A204.1 (cell line): ENCODE results near the gene BRCA2.
A peak's percentile ranks its signal among the peaks of the same experiment; 100 is the strongest.
"Not testable (repeated sequence)": the region's sequence is repeated elsewhere in the genome, so short reads cannot be mapped to it uniquely, and the experiment has no call there.

Experiments
- FAIRE-seq: peaks from 2 replicates; lab custom pipeline; 2012; peaks lifted over from hg19 to GRCh38; lab: Jason Lieb, UNC

The BRCA2 gene

DNA sequence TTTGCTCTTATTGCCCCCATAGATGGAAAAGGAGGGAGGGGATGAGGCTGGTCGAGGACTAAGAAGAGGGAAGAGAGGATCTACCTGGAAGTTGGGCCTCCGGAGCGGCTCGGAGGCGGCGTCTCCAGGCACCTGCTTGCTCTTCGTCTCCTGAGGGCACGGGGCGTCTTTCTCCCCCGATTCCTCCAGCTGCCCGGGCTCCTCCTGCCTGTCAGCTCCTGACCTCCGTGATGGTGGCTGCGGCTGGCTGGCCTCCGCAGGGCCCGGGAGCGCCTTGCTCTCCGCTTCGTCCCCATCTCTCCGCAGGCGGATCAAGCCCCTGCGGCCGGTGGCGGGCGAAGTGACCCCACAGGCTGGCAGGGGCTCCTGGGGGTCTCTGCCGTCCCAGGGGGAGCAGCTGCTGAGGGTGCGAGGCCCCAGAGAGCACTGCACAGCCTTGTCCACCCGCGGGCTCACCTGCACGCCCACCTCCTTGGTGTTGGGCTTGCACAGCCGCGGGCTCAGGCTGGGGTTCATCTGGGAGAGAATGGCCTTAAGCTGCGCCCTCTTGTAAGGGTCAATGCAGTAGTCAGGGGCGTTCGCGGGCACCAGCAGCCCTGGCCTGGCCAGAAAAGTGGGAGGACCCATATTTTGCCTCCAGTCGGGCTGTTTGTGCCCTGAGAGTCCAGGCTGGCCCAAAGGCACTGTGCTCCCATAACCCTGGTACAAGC is 4.0 kb upstream of the BRCA2 start:
- FAIRE-seq = no peak

DNA sequence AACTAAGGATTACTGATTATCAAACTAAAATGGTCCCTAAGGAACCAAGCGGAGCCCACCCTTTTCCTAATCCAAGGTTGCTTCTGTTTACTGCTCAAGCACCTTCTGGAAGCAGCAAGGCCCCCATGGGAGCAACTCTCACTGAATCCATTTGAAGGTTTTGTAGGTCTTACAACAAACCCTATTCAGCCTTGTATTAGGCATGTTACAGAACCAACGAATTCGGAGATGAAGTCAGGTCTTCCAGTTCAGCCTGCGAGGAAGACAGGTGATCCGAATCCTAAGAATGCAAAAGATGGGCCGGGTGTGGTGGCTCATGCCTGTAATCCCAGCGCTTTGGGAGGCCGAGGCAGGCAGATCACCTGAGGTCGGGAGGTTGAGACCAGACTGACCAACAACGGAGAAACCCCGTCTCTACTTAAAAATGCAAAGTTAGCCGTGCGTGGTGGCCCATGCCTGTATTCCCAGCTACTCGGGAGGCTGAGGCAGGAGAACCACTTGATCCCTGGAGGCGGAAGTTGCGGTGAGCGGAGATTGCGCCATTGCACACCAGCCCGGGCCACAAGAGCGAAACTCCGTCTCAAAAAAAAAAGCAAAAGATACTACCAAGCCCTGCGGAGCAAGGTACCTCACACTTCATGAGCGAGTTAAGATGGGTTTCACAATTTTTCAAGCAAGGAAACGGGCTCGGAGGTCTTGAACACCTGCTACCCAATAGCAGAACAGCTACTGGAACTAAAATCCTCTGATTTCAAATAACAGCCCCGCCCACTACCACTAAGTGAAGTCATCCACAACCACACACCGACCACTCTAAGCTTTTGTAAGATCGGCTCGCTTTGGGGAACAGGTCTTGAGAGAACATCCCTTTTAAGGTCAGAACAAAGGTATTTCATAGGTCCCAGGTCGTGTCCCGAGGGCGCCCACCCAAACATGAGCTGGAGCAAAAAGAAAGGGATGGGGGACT is 754 bp upstream of the BRCA2 start:
- FAIRE-seq = no peak

DNA sequence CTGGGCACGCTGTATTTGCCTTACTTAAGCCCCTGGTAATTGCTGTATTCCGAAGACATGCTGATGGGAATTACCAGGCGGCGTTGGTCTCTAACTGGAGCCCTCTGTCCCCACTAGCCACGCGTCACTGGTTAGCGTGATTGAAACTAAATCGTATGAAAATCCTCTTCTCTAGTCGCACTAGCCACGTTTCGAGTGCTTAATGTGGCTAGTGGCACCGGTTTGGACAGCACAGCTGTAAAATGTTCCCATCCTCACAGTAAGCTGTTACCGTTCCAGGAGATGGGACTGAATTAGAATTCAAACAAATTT is 676 bp downstream of the BRCA2 start:
- FAIRE-seq = no peak

DNA sequence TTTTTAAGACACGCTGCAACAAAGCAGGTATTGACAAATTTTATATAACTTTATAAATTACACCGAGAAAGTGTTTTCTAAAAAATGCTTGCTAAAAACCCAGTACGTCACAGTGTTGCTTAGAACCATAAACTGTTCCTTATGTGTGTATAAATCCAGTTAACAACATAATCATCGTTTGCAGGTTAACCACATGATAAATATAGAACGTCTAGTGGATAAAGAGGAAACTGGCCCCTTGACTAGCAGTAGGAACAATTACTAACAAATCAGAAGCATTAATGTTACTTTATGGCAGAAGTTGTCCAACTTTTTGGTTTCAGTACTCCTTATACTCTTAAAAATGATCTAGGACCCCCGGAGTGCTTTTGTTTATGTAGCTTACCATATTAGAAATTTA is 1.2 kb downstream of the BRCA2 start:
- FAIRE-seq = no peak

DNA sequence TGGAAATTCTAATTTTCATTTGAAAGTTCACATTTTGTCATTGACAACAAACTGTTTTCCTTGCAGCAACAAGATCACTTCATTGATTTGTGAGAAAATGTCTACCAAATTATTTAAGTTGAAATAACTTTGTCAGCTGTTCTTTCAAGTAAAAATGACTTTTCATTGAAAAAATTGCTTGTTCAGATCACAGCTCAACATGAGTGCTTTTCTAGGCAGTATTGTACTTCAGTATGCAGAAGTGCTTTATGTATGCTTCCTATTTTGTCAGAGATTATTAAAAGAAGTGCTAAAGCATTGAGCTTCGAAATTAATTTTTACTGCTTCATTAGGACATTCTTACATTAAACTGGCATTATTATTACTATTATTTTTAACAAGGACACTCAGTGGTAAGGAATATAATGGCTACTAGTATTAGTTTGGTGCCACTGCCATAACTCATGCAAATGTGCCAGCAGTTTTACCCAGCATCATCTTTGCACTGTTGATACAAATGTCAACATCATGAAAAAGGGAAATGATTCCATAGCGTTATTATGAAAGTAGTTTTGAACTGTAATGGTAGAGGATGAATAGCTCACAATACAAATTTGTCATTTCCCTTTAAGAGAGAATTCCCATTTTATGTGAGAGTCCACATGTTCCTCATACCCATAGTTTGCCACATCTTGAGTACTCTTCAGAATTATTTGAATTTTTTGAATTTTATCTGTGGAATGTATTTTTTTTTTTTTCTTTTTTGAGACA is 2.6 kb downstream of the BRCA2 start:
- no peak for FAIRE-seq

DNA sequence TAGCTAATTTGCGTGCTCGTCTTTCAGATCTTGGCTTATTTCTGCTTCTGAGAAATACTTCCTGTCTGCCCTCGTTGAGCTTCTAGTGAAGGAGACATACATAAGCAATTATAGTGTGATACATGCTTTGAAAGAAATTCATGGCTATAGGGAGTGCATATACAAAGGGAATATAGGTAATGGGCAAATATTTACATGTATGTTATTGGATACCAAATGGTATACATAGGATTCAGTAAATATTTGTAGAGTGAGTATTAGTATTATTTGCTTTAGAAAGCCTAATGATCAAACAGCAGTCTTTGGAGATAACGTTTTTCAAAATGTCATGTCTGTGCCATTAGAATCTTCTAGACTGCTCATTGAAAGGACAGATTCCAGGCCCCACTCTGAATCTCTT is 5.2 kb downstream of the BRCA2 start:
- no peak for FAIRE-seq

DNA sequence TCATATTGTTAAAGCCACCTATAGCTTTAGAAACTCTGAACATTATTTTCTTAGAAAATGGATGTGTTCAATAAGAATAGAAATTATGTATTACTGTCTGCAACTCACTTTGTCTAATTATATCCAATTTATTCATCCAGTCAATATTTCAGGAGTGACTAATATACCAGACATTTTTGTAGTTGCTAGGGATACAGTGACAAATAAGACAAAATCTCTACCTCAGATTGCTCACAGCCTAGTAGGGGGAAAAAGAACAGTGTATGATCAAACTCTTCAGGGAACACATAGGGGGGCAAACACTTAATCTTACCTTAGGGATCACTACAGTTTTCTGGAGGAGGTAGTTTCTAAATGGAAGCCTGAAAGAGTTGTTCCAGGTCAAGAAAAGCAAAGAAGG is 8.6 kb downstream of the BRCA2 start:
- no peak for FAIRE-seq

DNA sequence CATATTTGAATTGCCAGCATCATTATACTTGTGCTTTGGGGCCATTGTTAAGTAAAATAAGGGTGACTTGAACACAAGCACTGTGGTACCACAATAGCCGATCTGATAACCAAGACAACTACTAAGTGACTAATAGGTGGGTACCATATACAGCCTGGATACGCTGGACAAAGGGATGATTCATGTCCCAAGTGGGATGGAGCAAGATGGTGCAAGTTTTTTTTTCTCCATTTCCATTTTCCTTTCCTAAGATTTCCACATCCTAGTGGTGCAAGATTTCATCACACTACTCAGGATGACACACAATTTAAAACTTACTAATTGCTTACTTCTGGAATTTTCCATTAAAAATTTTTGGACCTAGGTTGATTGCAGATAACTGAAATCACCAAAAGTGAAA is 15.1 kb downstream of the BRCA2 start:
- FAIRE-seq = no peak

DNA sequence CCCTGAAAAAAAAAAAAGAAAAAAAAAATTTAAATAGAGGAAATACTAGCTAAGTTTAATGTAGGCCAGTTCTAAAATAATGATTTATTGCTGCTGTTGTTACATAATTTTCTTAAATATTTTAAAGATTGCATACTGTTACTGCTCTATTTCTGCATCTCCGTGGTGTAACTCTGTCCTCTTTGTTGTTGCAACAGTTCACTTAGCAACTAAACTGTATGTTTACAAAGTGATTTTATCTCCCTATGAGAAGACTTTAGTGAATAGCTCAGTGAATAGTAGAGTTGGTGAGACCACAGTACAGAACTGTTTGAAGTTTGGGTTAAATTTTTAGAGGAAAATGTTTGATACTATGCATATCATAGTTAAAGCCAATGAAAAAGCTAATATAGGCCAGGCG is 19.4 kb downstream of the BRCA2 start:
- no peak for FAIRE-seq

DNA sequence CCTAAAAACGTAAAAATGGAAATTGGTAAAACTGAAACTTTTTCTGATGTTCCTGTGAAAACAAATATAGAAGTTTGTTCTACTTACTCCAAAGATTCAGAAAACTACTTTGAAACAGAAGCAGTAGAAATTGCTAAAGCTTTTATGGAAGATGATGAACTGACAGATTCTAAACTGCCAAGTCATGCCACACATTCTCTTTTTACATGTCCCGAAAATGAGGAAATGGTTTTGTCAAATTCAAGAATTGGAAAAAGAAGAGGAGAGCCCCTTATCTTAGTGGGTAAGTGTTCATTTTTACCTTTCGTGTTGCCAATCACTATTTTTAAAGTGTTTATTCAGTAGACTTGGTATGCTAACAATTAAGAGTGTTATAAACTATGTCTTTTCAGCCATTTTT is 25.6 kb downstream of the BRCA2 start:
- FAIRE-seq = no peak

DNA sequence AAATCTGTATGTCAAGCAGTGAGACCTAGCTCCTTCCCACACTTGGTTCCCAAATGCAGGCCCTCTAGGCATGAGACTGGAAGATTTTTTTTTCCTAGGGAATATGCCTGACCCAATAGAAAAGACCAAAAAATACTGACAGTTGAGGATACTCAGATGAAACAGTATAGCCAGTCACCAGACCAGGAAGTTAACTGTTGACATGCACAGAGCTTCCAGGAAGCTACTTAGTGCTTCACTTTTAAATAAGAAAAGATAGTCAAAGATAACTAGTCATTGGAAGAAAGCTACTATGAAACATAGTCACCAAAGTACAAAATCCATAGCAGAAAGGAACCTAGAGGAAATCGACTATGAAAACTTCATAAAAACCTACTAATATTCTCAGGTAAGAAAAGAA is 32.3 kb downstream of the BRCA2 start:
- FAIRE-seq = no peak

DNA sequence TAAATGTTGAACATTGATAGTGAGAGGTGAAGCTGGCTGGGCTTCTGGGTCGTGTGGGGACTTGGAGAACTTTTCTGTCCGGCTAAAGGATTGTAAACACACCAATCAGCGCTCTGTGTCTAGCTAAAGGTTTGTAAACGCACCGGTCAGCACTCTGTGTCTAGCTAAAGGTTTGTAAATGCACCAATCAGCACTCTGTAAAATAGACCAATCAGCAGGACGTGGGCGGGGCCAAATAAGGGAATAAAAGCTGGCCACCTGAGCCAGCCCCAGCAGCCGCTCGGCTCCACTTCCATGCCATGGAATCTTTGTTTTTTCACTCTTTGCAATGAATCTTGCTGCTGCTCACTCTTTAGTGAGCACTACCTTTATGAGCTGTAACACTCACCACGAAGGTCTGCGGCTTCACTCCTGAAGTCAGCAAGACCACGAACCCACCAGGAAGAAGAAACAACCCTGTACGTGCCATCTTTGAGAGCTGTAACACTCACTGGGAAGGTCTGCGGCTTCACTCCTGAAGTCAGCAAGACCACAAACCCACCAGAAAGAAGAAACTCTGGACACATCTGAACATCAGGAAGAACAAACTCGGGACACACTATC is 35.6 kb downstream of the BRCA2 start:
- not testable (repeated sequence) for FAIRE-seq

DNA sequence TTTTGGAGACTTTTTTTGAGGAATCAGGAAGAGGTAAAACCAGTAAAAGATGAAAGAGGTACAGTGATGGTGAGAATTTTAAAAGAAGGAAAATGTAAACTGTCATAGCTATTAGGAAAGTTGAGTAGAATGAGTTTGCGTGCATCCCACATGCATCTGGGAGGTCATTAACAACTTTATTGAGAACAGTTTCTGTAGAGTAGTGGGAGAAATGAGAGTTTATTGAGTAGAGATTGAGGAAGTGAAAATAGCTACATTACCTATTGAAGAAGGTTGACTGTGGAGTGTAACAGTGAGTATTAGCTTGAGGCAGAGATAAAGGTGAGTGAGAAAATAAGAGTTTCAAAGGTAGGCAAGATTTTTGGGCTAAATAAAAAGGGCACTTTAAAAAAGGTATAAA is 38.7 kb downstream of the BRCA2 start:
- FAIRE-seq = no peak

DNA sequence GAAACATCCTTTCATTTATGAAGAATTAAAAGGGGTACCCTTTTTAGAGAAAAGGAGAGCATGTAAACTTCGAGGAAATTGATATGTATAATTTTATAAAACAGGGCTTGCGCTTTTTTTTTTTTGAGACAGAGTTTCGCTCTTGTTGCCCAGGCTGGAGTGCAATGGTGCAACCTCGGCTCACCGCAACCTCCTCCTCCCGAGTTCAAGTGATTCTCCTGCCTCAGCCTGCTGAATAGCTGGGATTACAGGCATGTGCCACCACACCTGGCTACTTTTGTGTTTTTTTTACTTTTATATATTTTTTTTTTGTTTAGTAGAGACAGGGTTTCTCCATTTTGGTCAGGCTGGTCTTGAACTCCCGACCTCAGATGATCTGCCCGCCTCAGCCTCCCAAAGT is 40.6 kb downstream of the BRCA2 start:
- not testable (repeated sequence) for FAIRE-seq

DNA sequence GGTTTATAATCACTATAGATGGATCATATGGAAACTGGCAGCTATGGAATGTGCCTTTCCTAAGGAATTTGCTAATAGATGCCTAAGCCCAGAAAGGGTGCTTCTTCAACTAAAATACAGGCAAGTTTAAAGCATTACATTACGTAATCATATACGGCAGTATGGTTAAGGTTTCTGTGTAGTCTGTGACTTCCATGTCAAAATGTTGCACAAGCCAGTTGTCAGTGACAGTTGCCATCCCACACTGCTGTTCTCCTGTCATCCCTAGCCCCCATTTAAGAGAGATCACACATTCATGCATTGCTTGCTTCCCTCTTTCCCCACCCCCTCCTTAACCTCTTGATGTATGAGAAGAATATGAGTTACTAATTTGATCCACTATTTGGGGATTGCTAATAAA is 47.3 kb downstream of the BRCA2 start:
- no peak for FAIRE-seq

DNA sequence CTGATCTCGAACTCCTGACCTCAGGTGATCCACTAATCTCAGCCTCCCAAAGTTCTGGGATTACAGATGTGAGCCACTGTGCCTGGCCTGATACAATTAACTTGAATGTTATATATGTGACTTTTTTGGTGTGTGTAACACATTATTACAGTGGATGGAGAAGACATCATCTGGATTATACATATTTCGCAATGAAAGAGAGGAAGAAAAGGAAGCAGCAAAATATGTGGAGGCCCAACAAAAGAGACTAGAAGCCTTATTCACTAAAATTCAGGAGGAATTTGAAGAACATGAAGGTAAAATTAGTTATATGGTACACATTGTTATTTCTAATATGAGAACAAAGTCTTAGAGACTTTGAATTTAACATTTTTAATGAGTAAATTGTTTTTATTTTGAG is 55.5 kb downstream of the BRCA2 start:
- no peak for FAIRE-seq

DNA sequence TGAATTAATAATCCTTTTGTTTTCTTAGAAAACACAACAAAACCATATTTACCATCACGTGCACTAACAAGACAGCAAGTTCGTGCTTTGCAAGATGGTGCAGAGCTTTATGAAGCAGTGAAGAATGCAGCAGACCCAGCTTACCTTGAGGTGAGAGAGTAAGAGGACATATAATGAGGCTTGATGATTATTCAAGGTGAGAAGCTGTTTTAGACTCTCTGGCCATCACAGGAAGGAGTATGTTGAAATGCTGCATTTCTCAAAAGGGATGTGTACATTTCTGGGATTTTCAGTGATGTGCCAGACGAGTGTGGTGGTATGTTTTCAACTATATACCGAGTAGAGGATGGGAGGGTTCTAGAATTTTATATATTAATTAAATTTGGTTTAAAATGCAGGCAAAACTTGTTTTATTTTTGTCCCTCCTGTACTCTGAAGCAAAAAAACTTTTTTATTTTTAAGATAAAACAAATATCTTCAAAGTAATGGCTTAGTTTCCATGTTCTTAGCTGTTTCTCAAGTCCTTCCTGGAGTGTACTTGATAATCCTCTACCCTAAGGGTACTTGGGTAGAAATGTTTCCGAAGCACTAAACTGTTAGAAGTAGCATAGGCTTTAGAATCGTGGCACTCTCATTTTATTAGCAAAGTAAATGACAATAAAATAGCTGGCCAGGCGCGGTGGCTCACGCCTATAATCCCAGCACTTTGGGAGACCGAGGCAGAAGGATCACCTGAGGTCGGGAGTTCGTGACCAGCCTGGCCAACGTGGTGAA is 61.5 kb downstream of the BRCA2 start:
- no peak for FAIRE-seq

DNA sequence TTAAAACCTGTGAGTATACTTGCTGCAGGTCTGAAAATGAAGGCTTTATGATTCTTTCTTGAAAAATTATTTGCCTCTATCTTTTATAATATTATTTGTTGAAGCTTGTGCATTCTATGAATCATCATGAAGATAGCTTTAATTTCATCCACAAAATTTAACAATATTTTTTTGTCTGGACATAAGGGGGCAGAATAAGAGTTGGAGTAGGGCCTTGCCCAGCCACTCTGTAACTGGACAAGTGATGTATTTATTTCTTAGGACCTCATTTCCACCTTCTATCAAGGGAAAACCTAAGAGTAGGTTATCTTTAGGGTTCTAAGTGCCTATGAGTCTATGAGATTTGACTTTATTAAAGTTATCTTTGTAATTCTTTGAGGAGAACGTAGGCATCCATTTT is 62.7 kb downstream of the BRCA2 start:
- FAIRE-seq = peak; percentile 47

DNA sequence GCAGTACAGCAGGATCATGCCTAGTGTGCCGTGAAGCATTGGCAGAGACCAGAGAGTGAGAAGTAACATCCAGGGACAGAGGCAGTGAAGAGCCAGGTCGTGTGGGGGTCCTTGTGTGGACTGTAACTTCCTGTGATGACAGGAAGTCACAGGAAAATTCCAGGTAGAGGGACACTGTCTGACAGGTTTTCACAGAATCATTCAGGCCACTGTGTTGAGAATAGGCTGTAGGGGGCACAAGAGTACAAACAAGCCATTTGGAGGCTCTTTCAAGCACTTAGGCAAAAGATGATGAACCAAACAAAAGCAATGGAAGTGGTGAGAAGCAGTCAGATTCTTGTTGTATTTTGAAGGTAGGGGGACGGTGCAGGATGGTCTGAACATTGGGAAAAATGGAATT is 66.2 kb downstream of the BRCA2 start:
- no peak for FAIRE-seq

DNA sequence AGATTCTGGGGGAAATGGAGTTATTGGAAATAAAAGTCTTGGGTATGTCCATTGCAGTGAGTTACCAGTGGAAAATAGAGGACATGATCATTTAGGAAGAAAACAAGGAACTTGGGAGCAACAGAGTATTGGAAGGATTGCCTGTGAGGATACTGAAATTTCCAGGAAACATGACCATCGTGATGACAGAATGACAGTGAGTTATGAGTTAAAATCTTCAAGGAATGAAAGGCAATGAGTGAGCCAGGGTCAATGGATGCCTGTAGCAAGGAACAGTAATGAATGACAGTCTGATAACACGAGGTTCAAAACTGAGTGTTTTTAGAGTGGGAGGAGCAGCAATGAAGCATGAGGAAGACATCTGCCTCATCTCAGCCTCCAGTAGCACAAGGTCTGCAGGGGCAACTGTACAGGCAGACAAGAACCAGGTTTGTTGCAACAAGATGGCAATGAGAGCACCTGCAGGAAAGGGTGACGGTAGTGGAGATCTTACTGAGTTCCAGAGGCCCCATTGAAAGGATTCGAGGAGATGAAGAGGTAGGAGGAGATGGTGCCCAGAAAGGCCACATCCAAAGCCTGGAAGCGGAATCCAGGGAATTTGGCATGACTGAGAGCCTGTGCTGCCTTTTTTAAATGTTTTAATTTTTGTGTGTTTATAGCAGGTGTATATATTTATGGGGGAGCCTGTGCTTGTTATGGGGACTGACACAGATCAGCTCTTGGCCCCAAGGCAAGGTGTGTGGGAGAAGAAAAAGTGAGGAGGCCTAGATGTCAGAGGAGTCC is 68.7 kb downstream of the BRCA2 start:
- no peak for FAIRE-seq

DNA sequence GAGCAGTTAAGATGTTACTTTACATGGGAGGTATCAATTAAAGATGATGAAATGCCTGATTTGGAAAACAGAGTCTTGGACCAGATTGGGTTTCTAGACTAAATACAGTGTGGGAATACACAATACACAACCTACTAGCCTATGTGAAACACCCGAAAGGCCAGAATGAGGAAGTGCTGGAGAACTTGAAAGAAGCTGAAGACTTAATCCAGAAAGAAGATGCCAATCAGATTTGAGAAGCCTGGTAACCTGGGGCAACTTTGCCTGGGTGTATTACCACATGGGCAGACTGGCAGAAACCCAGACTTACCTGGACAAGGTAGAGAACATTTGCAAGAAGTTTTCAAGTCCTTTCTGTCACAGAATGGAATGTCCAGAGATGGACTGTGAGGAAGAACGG is 69.4 kb downstream of the BRCA2 start:
- no peak for FAIRE-seq
